ENCODE measurements around the gene NCAM1.

NCAM1 gene

GRCh38 chr11:113014262-113015097 lies 53.3 kb downstream of the NCAM1 start (continued):
- peak; percentile 63 for TF ChIP-seq TSHZ1 (tag by site-specific recombination; IDR thresholded peaks at IDR 0.05; ENCODE audit: borderline replicate concordance)
- TF ChIP-seq ZSCAN30 (tag by site-specific recombination; IDR thresholded peaks at IDR 0.05): peak; percentile 71; the same call in 1 of the 2 replicates
- TF ChIP-seq ZNF513 (tag by site-specific recombination; IDR thresholded peaks at IDR 0.05): 0 out of 2 replicates have a peak, but pooled peaks have one; percentile 10
- peak; percentile 55 for TF ChIP-seq ZBTB17 (tag by site-specific recombination; IDR thresholded peaks at IDR 0.05)
- TF ChIP-seq ZNF580 (tag by site-specific recombination; IDR thresholded peaks at IDR 0.05): 0 out of 2 replicates have a peak, but pooled peaks have one; percentile 15
- 0 out of 2 replicates have a peak, but pooled peaks have one; percentile 37 for TF ChIP-seq KLF8 (tag by site-specific recombination; IDR thresholded peaks at IDR 0.05)
- TF ChIP-seq ZNF843 (tag by site-specific recombination; IDR thresholded peaks at IDR 0.05): peak; percentile 91
- peak; percentile 80; the same call in 1 of the 2 replicates for TF ChIP-seq ZEB2 (tag by site-specific recombination; IDR thresholded peaks at IDR 0.05)
- peak; percentile 71 for TF ChIP-seq FEZF1 (tag by site-specific recombination; IDR thresholded peaks at IDR 0.05)
- TF ChIP-seq PATZ1 (tag by site-specific recombination; IDR thresholded peaks at IDR 0.05): peak; percentile 32; the same call in 1 of the 2 replicates
- TF ChIP-seq GLIS1 (tag by site-specific recombination; IDR thresholded peaks at IDR 0.05): peak; percentile 59; the same call in 1 of the 2 replicates
- TF ChIP-seq ZNF138 (tag by site-specific recombination; IDR thresholded peaks at IDR 0.05; ENCODE audit: borderline replicate concordance): no peak
- TF ChIP-seq ZNF654 (tag by site-specific recombination; IDR thresholded peaks at IDR 0.05; ENCODE audit: low read depth): peak; percentile 32
- 0 out of 2 replicates have a peak, but pooled peaks have one; percentile 16 for TF ChIP-seq ZBTB20 (tag by site-specific recombination; IDR thresholded peaks at IDR 0.05)
- TF ChIP-seq ZXDB (tag by site-specific recombination; IDR thresholded peaks at IDR 0.05): peak; percentile 83
- peak; percentile 85 for TF ChIP-seq ZBTB11 (tag by site-specific recombination; conservative IDR thresholded peaks at IDR 0.05; ENCODE audit: low read depth)
- TF ChIP-seq ZNF157 (tag by site-specific recombination; IDR thresholded peaks at IDR 0.05): no peak
- no peak for TF ChIP-seq ZNF426 (tag by site-specific recombination; IDR thresholded peaks at IDR 0.05)
- TF ChIP-seq ZBTB6 (tag by site-specific recombination; IDR thresholded peaks at IDR 0.05): peak; percentile 86
- TF ChIP-seq MYNN (tag by site-specific recombination; IDR thresholded peaks at IDR 0.05; ENCODE audit: borderline replicate concordance): peak; percentile 90
- 0 out of 2 replicates have a peak, but pooled peaks have one; percentile 10 for TF ChIP-seq PRDM10 (tag by site-specific recombination; IDR thresholded peaks at IDR 0.05)
- TF ChIP-seq ZNF175 (tag by site-specific recombination; IDR thresholded peaks at IDR 0.05): no peak

Measured in HEK293 (cell line).